IPS-NIHi11 (cell line): Measurements from ENCODE around the gene MKNK2.
"Not testable (repeated sequence)": the region's sequence is repeated elsewhere in the genome, so short reads cannot be mapped to it uniquely, and the experiment has no call there.

Source experiments
- DNase-seq: peaks from one replicate; pipeline ENCODE4 v3.0.0; 2012; ENCODE audit warnings: mixed read lengths, low spot score

The MKNK2 gene

GRCh38 chr19:2050991-2051772 lies at the start of gene MKNK2:
TSS of gene MKNK2 (minus strand) at chr19:2051244. CDS start at chr19:2050851, 393 bp downstream.
- peak; percentile 94 for DNase-seq

- no peak for DNase-seq
Observed at GRCh38 chr19:2100719-2101061, 49.6 kb upstream of the MKNK2 start.

GRCh38 chr19:2099937-2100718 lies 49.1 kb upstream of the MKNK2 start:
- no peak for DNase-seq

GRCh38 chr19:2099054-2099501 lies 48.0 kb upstream of the MKNK2 start:
- DNase-seq: no peak

GRCh38 chr19:2097886-2098327 lies 46.9 kb upstream of the MKNK2 start:
- DNase-seq: no peak

GRCh38 chr19:2097203-2097885 lies 46.3 kb upstream of the MKNK2 start:
- DNase-seq: no peak

GRCh38 chr19:2096480-2097202 lies 45.6 kb upstream of the MKNK2 start, which contains the start of gene IZUMO4:
TSS of gene IZUMO4 (plus strand) at chr19:2096915. CDS start at chr19:2096946, 31 bp downstream.
- peak; percentile 99 for DNase-seq

- peak; percentile 91 for DNase-seq
Observed at GRCh38 chr19:2096034-2096479, 45.0 kb upstream of the MKNK2 start, which contains the start of gene MOB3A. TSS of gene MOB3A (minus strand) at chr19:2096326. CDS start at chr19:2078560, 17,766 bp downstream.

GRCh38 chr19:2091926-2092525 lies 41.0 kb upstream of the MKNK2 start:
- not testable (repeated sequence) for DNase-seq

- DNase-seq: no peak
Observed at GRCh38 chr19:2089727-2090053, 38.6 kb upstream of the MKNK2 start.

- DNase-seq: no peak
Observed at GRCh38 chr19:2089001-2089711, 38.1 kb upstream of the MKNK2 start.

GRCh38 chr19:2087621-2088100 lies 36.6 kb upstream of the MKNK2 start:
- DNase-seq: no peak

GRCh38 chr19:2086695-2087620 lies 35.9 kb upstream of the MKNK2 start:
- not testable (repeated sequence) for DNase-seq

GRCh38 chr19:2084993-2085720 lies 34.1 kb upstream of the MKNK2 start:
- no peak for DNase-seq

GRCh38 chr19:2083174-2083854 lies 32.3 kb upstream of the MKNK2 start:
- no peak for DNase-seq

- no peak for DNase-seq
Observed at GRCh38 chr19:2081873-2082810, 31.1 kb upstream of the MKNK2 start.
